ENCODE results near the gene MEF2D.

The MEF2D gene

GRCh38 chr1:156500543-156500792, at the start of gene MEF2D:
MEF2D (minus strand) TSS chr1:156500775; CDS start chr1:156483292, 17,483 bp downstream.
- no peak for DNase-seq

- DNase-seq: no peak
Measured at GRCh38 chr1:156550346-156550745, 49.8 kb upstream of the MEF2D start.

- DNase-seq: no peak
Measured at GRCh38 chr1:156549831-156550230, 49.3 kb upstream of the MEF2D start.

GRCh38 chr1:156549390-156549789, 48.8 kb upstream of the MEF2D start:
- no peak for DNase-seq

- no peak for DNase-seq
Measured at GRCh38 chr1:156547982-156548381, 47.4 kb upstream of the MEF2D start.

- DNase-seq: no peak
Measured at GRCh38 chr1:156547434-156547833, 46.9 kb upstream of the MEF2D start.

- DNase-seq: no peak
Measured at GRCh38 chr1:156546267-156546666, 45.7 kb upstream of the MEF2D start.

GRCh38 chr1:156544592-156545102, 44.1 kb upstream of the MEF2D start:
- no peak for DNase-seq

- no peak for DNase-seq
Measured at GRCh38 chr1:156543066-156543465, 42.5 kb upstream of the MEF2D start.

GRCh38 chr1:156540955-156541354, 40.4 kb upstream of the MEF2D start:
- DNase-seq: no peak

GRCh38 chr1:156539818-156540355, 39.3 kb upstream of the MEF2D start:
- no peak for DNase-seq

- DNase-seq: no peak
Measured at GRCh38 chr1:156538711-156539440, 38.3 kb upstream of the MEF2D start.

GRCh38 chr1:156537027-156537426, 36.5 kb upstream of the MEF2D start:
- no peak for DNase-seq

GRCh38 chr1:156534424-156535060, 34.0 kb upstream of the MEF2D start:
- no peak for DNase-seq

GRCh38 chr1:156533568-156534220, 33.1 kb upstream of the MEF2D start:
- no peak for DNase-seq

- DNase-seq: no peak
Measured at GRCh38 chr1:156532374-156532773, 31.8 kb upstream of the MEF2D start.

- no peak for DNase-seq
Measured at GRCh38 chr1:156530006-156530405, 29.4 kb upstream of the MEF2D start.

- DNase-seq: no peak
Measured at GRCh38 chr1:156528875-156529425, 28.4 kb upstream of the MEF2D start.

GRCh38 chr1:156528231-156528630, 27.7 kb upstream of the MEF2D start:
- DNase-seq: no peak

GRCh38 chr1:156527584-156527983, 27.0 kb upstream of the MEF2D start:
- DNase-seq: no peak

GRCh38 chr1:156525856-156526489, 25.4 kb upstream of the MEF2D start:
- DNase-seq: no peak

- no peak for DNase-seq
Measured at GRCh38 chr1:156525071-156525501, 24.5 kb upstream of the MEF2D start.

- DNase-seq: peak; percentile 83
Measured at GRCh38 chr1:156524481-156524869, 23.9 kb upstream of the MEF2D start.
